OCI-LY7 (cell line): ENCODE measurements around the gene UCK2. TPM values are rescaled to one million over a fixed set of nuclear protein-coding genes. Genes with fewer than 3 reads are reported as not detected.

ENCODE experiments used
- BruUV-seq: library from RNA; stranded (reverse); fragments of 400-500 nt; replicated peaks from 2 replicates; lab custom pipeline; 2021; lab: Mats Ljungman, UMichigan
- CTCF ChIA-PET: fragments of 300-600 bp; sonication (Branson Sonifier 250); formaldehyde crosslinking; loops from one replicate; lab custom pipeline; 2022; ENCODE audit warnings: antibody characterized with exemption; ENCODE audit not compliant: unreplicated experiment; lab: Charles Lee
- POLR2A ChIA-PET: fragments of 300-600 bp; sonication (Branson Sonifier 250); formaldehyde crosslinking; loops from one replicate; lab custom pipeline; 2022; ENCODE audit warnings: antibody characterized with exemption; lab: Charles Lee
- DNase-seq: peaks from one replicate; pipeline ENCODE4 v3.0.0-alpha.2; 2015; ENCODE audit warnings: low spot score
- H2AFZ ChIP-seq: fragments of 200-600 bp; sonication (generic), shearing (Covaris generic); 2 replicates; pipeline ENCODE4 v1.6.1; 2014; ENCODE audit warnings: mild to moderate bottlenecking, antibody characterized with exemption, low read length, moderate library complexity
- H3K27ac ChIP-seq: fragments of 200-600 bp; sonication (generic); 2 replicates; pipeline ENCODE4 v1.5.1; 2014; ENCODE audit warnings: mixed run types, low read depth, mild to moderate bottlenecking, moderate library complexity, low read length, inconsistent platforms; ENCODE audit not compliant: poor library complexity, severe bottlenecking
- H3K36me3 ChIP-seq: fragments of 200-600 bp; sonication (generic); 2 replicates; pipeline ENCODE4 v1.6.1; 2014; ENCODE audit warnings: mild to moderate bottlenecking, antibody characterized with exemption, low read length, moderate library complexity, mixed read lengths; ENCODE audit not compliant: insufficient read depth
- H3K4me1 ChIP-seq: fragments of 200-600 bp; sonication (generic); 2 replicates; pipeline ENCODE4 v1.5.1; 2014; ENCODE audit warnings: mild to moderate bottlenecking, low read length; ENCODE audit not compliant: insufficient read depth, poor library complexity, severe bottlenecking
- H3K4me2 ChIP-seq: fragments of 200-600 bp; sonication (generic); 2 replicates; pipeline ENCODE4 v1.6.1; 2014; ENCODE audit warnings: mild to moderate bottlenecking, low read length
- H3K4me3 ChIP-seq: fragments of 200-600 bp; sonication (generic); 2 replicates; pipeline ENCODE4 v1.5.1; 2014; ENCODE audit warnings: mild to moderate bottlenecking, low read depth, low read length; ENCODE audit not compliant: poor library complexity, severe bottlenecking
- H3K79me2 ChIP-seq: fragments of 200-600 bp; sonication (generic); 2 replicates; pipeline ENCODE4 v1.6.1; 2016; ENCODE audit warnings: low read depth, mild to moderate bottlenecking, low read length, moderate library complexity, mixed read lengths; ENCODE audit not compliant: insufficient read depth
- H3K9me2 ChIP-seq: fragments of 200-600 bp; sonication (generic); 2 replicates; pipeline ENCODE4 v1.6.1; 2016; ENCODE audit warnings: mild to moderate bottlenecking, low read length, mixed read lengths; ENCODE audit not compliant: insufficient read depth
- H3K9me3 ChIP-seq: fragments of 200-600 bp; sonication (generic); 2 replicates; pipeline ENCODE4 v1.6.1; 2014; ENCODE audit warnings: mild to moderate bottlenecking, mixed run types, low read length, mixed read lengths
- H4K20me1 ChIP-seq: fragments of 200-600 bp; sonication (generic); 2 replicates; pipeline ENCODE4 v1.6.1; 2014; ENCODE audit warnings: mild to moderate bottlenecking, antibody characterized with exemption, low read length, moderate library complexity, mixed read lengths; ENCODE audit not compliant: insufficient read depth
- CTCF ChIP-seq: fragments of 200-600 bp; sonication (generic); conservative IDR thresholded peaks from 2 replicates; pipeline ENCODE4 v1.5.1; 2014; ENCODE audit warnings: mild to moderate bottlenecking, antibody characterized with exemption, low read length, moderate library complexity, mixed read lengths
- EZH2phosphoT487 ChIP-seq: fragments of 200-600 bp; sonication (generic); IDR thresholded peaks from 2 replicates; pipeline ENCODE4 v1.6.1; 2018; ENCODE audit warnings: low read depth, borderline replicate concordance, mild to moderate bottlenecking, mixed run types, antibody characterized with exemption, low read length, moderate library complexity, mixed read lengths
- intact Hi-C: fragments of 100-400 bp; cut with micrococcal nuclease; formaldehyde crosslinking; loops from one replicate; pipeline ENCODE4 v1.10.0; 2022; ENCODE audit not compliant: unreplicated experiment
- total RNA-seq, 2 experiments: library from RNA; depleted of rRNA in 1 of 2; stranded (reverse); fragments of >200 nt in 1 of 2; shearing (Covaris generic) in 1 of 2; gene quantifications; 2 replicates each; pipeline ENCODE4 v1.2.3, GENCODE V29; 2014 to 2022

Gene UCK2
- total RNA-seq, 2 experiments from 2014 or later: 66.0 to 75.8 TPM

GRCh38 chr1:165899461-165899941 lies 72.1 kb downstream of the UCK2 start:
- Histone ChIP-seq H3K4me1 (no peaks in the 10 kb centered on the region), H3K9me3 (no peaks in the 10 kb centered on the region), H3K4me2 (no peak overlapping the region), H3K36me3 (peaks cover 67% of the 10 kb centered on the region), H3K27ac (no peak overlapping the region), H2AFZ (no peak overlapping the region), H3K9me2 (no peaks in the 10 kb centered on the region), H3K79me2 (no peaks in the 10 kb centered on the region), H4K20me1 (no peaks in the 10 kb centered on the region), H3K4me3 (no peak overlapping the region)
- no TSS peak for BruUV-seq
- no peak for DNase-seq
- ChIA-PET POLR2A (interaction anchor here (0.6 kb wide), 1 partner anchor 227 kb away, joined by 5 read pairs; no protein-coding TSS in a partner anchor), CTCF (no interaction called here)
- TF ChIP-seq CTCF (no peak), EZH2phosphoT487 (no peak)
- intact Hi-C loops: no loop called here

- no peak overlapping the region for H3K4me3 ChIP-seq
- peaks cover 73% of the 10 kb centered on the region for H3K36me3 ChIP-seq
- H3K9me2 ChIP-seq: no peaks in the 10 kb centered on the region
- POLR2A ChIA-PET: no interaction called here
- no peak overlapping the region for H3K27ac ChIP-seq
- intact Hi-C loops: no loop called here
- no peak overlapping the region for H2AFZ ChIP-seq
- no peak overlapping the region for H3K4me2 ChIP-seq
- no peak for DNase-seq
- H3K4me1 ChIP-seq: no peaks in the 10 kb centered on the region
- H3K79me2 ChIP-seq: no peaks in the 10 kb centered on the region
- H3K9me3 ChIP-seq: no peaks in the 10 kb centered on the region
- TF ChIP-seq CTCF: no peak
- TF ChIP-seq EZH2phosphoT487: no peak
- H4K20me1 ChIP-seq: no peaks in the 10 kb centered on the region
- BruUV-seq: no TSS peak
- CTCF ChIA-PET: interaction anchor here (0.5 kb wide), 1 partner anchor 158 kb away, joined by 3 read pairs; no protein-coding TSS in a partner anchor
Measured at GRCh38 chr1:165900576-165901380, 73.4 kb downstream of the UCK2 start.

- TF ChIP-seq EZH2phosphoT487 (no peak), CTCF (no peak)
- peaks cover 74% of the 10 kb centered on the region for H3K36me3 ChIP-seq
- ChIA-PET POLR2A (interaction anchor here (0.6 kb wide), 1 partner anchor 1011 kb away, joined by 3 read pairs; no protein-coding TSS in a partner anchor), CTCF (no interaction called here)
- intact Hi-C loops: no loop called here
- no peak overlapping the region for H2AFZ ChIP-seq
- H3K79me2 ChIP-seq: no peaks in the 10 kb centered on the region
- BruUV-seq: no TSS peak
- H3K4me1 ChIP-seq: no peaks in the 10 kb centered on the region
- no peaks in the 10 kb centered on the region for H3K9me2 ChIP-seq
- no peak overlapping the region for H3K4me3 ChIP-seq
- no peaks in the 10 kb centered on the region for H3K9me3 ChIP-seq
- H3K27ac ChIP-seq: no peak overlapping the region
- H4K20me1 ChIP-seq: no peaks in the 10 kb centered on the region
- H3K4me2 ChIP-seq: no peak overlapping the region
- DNase-seq: no peak
Measured at GRCh38 chr1:165902565-165902964, 75.2 kb downstream of the UCK2 start.
